Glomerular visceral epithelial cell (primary cell): ENCODE measurements around the gene NUDT5.
A peak's percentile ranks its signal among the peaks of the same experiment; 100 is the strongest.
"Not testable (repeated sequence)": the region's sequence is repeated elsewhere in the genome, so short reads cannot be mapped to it uniquely, and the experiment has no call there.

Experiments used
- DNase-seq: peaks from one replicate; pipeline ENCODE4 v3.0.0-alpha.2; 2016; ENCODE audit errors: extremely low spot score

The NUDT5 gene

GRCh38 chr10:12195603-12196506 is at the start of gene NUDT5, which contains the start of gene CDC123:
Gene NUDT5 (minus strand): TSS chr10:12195891. CDS start chr10:12186291, 9,600 bp downstream.
Gene CDC123 (plus strand): TSS chr10:12196188. CDS start chr10:12196246, 58 bp downstream.
- peak; percentile 83 for DNase-seq

- DNase-seq: no peak
Measured at GRCh38 chr10:12243864-12244620, 48.4 kb upstream of the NUDT5 start.

DNA sequence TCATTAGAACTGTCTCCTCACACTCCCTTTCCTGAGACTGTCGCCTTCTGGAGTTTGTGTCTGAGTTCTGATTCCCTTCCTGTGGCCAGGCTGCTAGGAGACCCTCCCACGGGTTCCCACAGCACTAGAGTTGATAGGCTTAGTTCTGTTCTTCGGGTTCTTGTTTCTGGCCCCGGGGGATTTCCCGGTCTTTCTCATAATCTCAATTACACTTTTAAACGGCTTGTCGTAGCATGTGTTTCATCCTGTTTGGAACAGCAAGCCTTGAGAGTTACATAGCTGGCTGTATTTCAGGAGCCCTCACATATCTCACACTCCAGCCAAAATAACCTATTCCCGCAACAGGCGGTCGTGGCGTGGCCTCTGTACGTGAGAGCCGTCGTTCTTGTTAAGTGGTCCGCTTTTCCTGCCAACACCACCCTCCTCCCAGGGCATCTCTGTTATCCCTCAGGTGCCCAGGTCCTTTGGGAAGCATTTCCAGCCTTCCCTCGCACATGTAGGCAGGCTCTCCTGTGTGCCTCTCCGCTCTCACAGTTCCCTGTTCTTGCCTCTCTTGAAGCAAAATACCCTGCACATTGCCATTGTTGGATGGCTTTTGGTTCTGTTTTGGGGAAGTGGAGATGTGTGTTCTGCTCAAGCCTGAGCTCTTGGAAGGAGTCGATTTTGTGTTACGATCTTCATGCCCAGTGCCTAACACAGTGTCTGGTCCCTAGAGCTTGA is 46.3 kb upstream of the NUDT5 start:
- no peak for DNase-seq

DNA sequence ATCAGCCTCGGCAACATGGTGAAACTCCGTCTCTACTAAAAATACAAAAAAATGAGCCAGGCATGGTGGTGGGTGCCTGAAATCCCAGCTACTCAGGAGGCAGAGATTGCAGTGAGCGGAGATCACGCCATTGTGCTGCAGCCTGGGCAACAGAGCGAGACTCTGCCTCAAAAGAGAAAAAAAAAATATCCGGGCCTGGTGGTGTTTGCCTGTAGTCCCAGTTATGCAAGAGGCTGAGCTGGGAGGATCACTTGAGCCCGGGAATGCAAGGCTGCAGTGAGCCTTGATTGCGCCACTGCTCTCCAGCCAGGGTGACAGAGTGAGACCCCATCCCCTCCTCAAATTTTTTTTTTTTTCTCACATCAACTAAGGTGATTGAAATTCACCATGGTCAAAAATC is 43.1 kb upstream of the NUDT5 start:
- no peak for DNase-seq

DNA sequence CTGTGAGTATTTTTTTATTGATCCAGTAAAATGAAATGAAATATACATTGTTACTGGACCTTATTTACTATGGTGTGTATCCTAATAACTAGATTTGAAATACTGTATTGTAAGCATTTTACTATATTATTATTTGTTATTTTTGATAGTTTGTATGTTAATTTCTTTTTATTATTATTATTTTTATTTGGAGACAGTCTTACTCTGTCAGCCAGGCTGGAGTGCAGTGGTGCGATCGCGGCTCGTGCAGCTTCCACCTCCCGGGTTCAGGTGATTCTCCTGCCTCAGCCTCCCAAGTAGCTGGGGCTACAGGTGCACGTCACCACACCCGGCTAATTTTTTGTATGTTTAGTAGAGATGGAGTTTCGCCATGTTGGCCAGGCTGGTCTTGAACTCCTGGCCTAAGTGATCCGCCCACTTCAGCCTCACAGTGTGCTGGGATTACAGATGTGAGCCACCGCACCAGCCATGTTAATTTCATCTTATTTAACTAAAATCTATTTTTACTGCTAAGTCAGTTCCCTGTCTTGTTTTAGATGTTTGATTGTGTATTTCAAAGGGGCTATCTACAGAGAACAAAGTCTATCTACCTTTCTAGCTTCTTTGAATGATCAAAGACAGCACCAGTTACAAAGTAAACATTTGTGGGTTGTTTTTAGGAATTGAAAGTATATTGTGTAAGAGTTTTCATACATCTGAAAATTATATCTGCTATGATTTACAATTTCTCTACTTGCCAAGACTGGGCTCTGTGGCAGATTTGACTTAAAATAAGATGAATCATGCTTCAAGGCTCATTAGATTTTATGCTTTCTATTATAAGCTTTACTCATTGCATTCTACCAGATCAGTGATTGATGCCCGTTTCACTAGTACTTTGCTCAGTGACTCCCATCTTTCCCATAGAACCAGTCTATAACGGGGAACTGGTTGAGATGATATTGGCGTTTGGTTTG is 41.9 kb upstream of the NUDT5 start:
- peak; percentile 45 for DNase-seq

DNA sequence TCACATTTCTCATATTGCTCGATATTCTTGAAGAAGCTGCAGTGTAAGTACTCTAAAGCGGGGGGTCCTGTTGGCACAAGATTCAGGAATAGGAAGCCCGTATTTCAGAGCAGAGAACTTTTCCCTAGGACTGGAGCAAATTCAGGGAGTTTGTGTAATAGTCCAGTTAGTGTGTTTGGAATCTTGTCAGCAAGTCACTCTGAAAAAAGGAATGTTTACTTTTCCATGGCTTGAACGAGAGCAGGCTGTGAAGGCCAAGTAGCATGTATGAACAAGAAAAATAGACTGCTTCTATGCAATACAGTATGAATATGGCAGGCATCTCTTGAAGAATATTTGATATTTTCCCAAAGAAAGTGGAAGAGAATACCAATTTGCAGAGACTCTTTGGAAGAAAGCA is 40.1 kb upstream of the NUDT5 start:
- DNase-seq: no peak

DNA sequence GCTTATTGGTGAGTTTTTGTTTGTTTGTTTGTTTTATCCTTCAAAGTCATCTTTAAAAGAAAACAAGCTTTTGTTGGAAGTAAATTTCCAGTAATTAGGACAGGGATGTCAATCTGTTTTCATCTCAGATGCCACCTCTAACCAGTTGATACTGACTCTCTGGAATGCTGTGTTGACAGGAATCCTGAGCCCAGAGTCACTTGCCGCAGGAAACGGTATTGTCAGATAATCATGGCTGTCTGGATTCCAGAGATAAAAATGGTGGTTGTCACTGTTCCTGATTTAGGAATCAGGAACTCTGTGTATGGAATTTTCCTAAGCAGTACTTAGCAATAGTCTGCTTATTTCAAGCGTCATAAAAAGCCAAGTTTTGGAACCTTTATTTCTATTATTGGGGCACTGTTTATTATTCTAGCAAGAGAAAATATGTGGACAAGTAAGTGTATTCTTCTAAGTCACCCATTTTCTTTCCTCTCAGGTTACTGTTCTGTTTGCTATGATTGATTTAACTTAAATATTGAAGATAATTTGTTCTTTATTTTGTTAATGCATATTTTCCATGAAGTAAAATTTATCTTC is 39.5 kb upstream of the NUDT5 start:
- DNase-seq: no peak

DNA sequence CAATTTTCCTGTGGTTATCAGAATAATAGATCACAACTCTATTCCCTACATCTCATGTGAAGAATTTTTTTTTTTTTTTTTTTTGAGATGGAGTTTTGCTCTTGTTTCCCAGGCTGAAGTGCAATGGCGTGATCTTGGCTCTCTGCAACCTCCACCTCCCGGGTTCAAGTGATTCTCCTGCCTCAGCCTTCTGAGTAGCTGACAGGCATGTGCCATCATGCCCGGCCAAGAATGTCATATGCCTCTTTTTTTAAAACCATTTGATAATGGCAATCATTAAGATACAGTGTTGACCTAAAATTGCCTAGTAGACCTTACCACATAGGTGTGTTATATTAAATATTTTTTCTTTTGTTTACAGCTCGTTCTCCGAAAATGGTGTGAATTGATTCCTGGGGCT is 39.0 kb upstream of the NUDT5 start:
- not testable (repeated sequence) for DNase-seq

DNA sequence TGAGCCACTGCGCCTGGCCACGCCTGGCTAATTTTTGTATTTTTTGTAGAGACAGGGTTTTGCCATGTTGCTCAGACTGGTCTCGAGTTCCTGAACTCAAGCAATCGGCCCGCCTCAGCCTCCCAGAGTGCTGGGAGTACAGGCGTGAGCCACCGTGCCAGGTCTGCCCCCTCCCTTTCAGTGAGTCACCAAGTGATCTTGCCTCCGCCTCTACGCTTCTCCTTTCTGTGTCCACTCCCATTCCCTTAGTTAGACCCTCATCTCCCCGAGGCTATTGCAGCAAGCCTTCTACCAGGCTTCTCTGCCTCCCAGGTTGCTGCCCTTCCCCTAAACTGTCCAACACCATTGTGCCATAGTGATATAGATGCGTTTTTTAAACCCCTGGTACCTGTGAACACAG is 33.2 kb upstream of the NUDT5 start:
- no peak for DNase-seq

GRCh38 chr10:12226438-12226837 is 30.7 kb upstream of the NUDT5 start:
- DNase-seq: not testable (repeated sequence)

DNA sequence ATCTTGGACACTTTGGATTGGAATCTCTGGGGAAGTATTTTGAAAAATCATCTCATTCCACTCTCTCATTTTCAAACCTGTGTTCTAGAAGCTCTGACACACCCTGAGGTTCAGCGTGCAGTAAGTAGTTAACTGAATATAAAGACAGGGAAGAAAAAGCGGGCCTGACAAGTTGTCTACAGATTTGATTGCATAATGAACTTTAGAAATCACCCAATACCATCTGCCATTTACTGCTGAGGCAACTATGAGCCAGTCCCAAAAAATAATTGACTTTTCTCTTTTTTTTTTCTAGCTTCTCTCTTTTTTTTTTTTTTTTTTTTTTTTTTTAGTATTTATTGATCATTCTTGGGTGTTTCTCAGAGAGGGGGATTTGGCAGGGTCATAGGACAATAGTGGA is 29.8 kb upstream of the NUDT5 start:
- DNase-seq: no peak

- peak; percentile 29 for DNase-seq
Measured at GRCh38 chr10:12221323-12222298, 25.9 kb upstream of the NUDT5 start.

DNA sequence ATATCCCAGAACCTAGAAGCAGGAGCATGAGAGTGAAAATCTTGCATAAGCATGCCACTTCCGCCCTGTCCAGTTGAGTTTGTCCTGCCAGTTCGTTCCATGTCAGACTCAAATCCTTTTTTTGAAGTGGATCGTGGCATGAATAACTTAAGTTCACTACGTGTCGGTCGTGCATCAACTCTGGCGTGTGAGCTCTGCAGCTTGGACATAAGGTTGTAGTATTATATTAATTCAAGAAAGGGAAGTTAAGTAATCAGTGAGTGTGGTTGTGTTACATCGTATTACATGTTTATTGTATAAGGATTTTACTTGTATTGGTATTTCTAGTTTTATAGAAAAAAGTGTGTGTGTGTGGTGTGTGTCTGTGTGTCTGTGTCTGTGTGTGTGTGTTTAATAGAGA is 23.3 kb upstream of the NUDT5 start:
- DNase-seq: no peak

- peak; percentile 47 for DNase-seq
Measured at GRCh38 chr10:12214763-12215218, 19.1 kb upstream of the NUDT5 start.

GRCh38 chr10:12214093-12214492 is 18.4 kb upstream of the NUDT5 start:
- DNase-seq: no peak

GRCh38 chr10:12213621-12214020 is 17.9 kb upstream of the NUDT5 start:
- no peak for DNase-seq

- no peak for DNase-seq
Measured at GRCh38 chr10:12212454-12212853, 16.8 kb upstream of the NUDT5 start.

GRCh38 chr10:12208460-12208859 is 12.8 kb upstream of the NUDT5 start:
- no peak for DNase-seq

DNA sequence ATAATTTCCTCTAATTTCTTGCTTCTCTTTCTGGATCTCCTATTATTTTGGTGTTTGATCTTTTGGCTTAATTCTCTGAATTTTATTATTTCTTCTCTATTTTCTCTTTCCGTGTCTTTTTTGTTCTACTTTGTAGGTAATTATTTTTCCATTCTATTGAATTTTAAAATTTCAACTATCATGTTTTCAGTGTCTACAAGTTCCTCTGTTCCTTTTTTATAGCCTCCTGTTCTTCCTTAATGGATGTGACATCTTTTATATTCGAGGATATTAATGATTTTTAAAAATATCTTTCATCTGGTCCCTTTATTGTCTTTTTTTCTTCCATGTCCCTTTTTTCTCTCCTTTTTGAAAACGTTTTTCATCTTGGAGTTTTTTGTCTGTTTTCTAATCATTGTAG is 11.4 kb upstream of the NUDT5 start:
- no peak for DNase-seq
